Fibroblast of lung (primary cell): ENCODE measurements around the gene TBX4.

Experiments used
- CTCF ChIP-seq, 2 donors: IDR thresholded peaks in 1 of 2; conservative IDR thresholded peaks in 1 of 2; 1 replicate in 1 of 2; 2 replicates in 1 of 2; pipeline ENCODE4 v1.5.1; 2011 to 2012; ENCODE audit warnings: low read length in 2 of 2, control low read depth in 1 of 2, inconsistent platforms in 1 of 2, low read depth in 1 of 2, mild to moderate bottlenecking in 1 of 2
- EZH2 ChIP-seq: IDR thresholded peaks from 2 replicates; pipeline ENCODE4 v1.5.1; 2012; ENCODE audit warnings: low read length, control low read depth, mild to moderate bottlenecking; ENCODE audit errors: missing control alignments

DNA sequence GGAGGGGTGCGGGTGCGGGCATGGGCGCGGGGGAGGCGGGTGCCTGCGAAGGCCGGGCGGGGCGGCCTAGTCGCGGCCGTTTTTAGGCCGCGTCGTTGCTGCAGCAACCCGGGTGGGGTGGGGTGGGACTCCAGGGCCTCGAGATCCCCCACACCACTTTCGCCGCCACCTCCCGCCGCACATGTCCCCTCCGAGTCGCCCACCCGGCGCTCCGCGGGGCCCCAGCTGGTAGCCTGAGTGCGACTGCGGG lies 41.3 kb upstream of the TBX4 start:
- TF ChIP-seq CTCF (conservative IDR thresholded peaks at IDR 0.05 in 1 of 2, IDR thresholded peaks at IDR 0.05 in 1 of 2; ENCODE audit: low read depth in 1 of 2, low read length in 2 of 2) (no peak), EZH2 (no peak)
